Activated naive CD4-positive, alpha-beta T cell treated with anti-CD3 and anti-CD28 coated beads, Interleukin-2, amount 50 U/mL, for 16 hours (primary cell): ENCODE results near the gene CDC42BPG.

Experiments
- DNase-seq: peaks from one replicate; pipeline ENCODE4 v3.0.0-alpha.2; 2020

CDC42BPG gene

GRCh38 chr11:64803158-64803845, 41.2 kb downstream of the CDC42BPG start, which contains the start of gene MAP4K2:
Gene MAP4K2, minus strand, starts transcription at chr11:64803214. Its CDS starts 65 bp downstream, at chr11:64803149.
- DNase-seq: peak; percentile 91

- DNase-seq: peak; percentile 44
Measured at GRCh38 chr11:64802370-64803157, 41.9 kb downstream of the CDC42BPG start.

DNA sequence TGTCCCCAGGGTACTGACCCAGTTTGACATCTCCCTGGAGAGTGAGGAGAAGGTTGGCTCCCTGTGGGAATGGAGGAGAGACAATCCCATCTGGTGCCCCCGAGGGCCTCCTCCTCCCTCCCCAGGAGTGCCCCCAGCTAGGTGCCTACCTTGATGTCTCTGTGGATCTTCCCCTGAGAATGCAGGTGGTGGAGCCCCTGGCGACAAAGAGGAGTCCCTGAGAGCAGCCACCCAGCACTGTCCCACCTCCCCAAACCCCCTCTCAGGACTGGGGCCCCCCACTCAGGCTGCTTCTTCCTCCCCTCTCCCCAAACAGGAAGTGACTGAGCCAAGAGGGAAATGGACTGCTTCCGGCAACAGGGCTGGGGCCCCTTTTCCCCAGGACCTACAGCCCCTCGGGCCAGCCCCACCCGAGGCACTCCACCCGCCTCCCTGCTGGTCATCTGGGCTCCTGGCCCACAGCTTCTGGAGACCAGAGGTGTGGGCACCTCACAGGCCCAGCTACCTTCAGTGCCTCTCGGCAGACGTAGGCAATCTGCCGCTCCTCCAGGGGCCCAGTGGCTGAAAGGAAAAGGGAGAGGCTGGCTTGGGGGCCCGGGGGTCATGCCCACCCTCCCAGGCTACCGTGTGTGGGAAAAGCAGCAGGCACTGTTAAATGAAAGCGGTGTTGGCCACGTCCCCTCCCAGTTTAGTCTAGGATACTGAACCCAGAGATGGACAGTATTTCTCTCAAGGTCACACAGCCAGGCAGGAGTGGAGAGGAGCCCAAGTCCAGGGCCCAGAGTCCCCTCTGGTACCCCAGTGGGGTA, 42.7 kb downstream of the CDC42BPG start:
- no peak for DNase-seq

DNA sequence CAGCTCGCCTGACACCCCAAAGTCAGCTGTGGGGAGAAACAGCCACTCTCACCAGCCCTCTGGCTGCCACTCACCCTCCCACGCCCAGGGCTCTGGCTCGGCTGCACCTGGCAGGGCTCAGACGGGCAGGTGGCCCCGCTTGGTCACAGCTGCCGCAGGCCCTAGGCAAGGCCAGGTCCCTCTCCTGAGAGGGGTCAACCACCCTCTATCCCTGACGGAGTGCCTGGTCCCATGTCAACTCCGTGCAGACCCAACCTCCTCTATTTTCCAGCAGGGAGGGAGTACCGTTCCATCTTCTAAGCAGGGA, 43.3 kb downstream of the CDC42BPG start:
- DNase-seq: no peak

- DNase-seq: no peak
Measured at GRCh38 chr11:64800303-64801157, 43.9 kb downstream of the CDC42BPG start.

DNA sequence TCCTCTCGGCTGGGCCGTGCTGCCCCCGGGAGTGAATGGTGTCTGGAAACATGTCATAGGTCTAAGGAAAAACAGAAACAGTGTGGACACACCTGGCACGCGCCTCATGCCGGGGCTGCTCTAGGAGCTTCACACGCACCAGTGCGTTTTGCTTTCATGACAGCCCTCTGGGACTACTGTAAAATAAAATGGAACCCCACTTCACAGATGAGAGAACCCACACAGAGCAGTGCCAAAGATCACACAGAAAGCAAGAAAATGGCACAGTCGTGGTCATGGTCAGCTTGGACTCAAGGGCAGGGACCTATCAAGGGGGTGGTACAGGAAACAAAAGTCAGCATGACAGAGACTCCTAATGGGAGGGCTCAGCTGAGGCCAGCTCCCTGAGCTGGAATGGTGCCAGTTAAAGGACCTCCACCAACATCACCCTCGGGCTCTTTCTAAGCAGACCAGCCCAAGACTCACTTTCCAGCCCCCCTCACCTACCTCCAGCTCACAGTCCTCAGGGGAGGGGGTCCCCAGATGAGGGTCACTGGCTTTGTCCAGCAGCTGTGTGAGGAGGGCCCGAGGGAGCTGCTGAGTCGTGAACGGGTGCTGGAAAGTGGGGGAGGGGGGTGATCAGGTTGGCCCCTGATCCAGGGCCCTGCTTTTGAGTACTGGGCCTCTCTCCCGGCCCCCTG, 44.7 kb downstream of the CDC42BPG start:
- DNase-seq: no peak

DNA sequence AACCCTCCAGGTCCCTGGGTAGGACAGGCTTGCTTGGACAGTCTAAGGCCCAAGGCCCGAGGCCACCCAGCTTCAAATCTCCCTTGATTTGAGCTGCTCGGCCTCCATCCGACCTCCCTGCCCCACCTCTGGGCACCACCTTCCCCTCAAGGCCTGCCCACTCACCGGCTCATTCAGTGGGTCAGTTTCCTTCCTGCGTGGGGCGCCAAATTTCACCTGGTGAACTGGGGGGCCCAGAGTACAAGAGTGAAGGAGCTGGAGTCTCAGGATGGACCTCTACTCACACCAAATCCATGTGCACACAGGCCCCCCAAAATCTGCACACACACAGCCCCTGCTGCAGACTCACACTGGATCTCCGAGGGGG, 45.2 kb downstream of the CDC42BPG start:
- DNase-seq: no peak

- DNase-seq: no peak
Measured at GRCh38 chr11:64796757-64797541, 47.5 kb downstream of the CDC42BPG start.

- no peak for DNase-seq
Measured at GRCh38 chr11:64796047-64796756, 48.3 kb downstream of the CDC42BPG start.

GRCh38 chr11:64794526-64794925, 49.9 kb downstream of the CDC42BPG start:
- no peak for DNase-seq

DNA sequence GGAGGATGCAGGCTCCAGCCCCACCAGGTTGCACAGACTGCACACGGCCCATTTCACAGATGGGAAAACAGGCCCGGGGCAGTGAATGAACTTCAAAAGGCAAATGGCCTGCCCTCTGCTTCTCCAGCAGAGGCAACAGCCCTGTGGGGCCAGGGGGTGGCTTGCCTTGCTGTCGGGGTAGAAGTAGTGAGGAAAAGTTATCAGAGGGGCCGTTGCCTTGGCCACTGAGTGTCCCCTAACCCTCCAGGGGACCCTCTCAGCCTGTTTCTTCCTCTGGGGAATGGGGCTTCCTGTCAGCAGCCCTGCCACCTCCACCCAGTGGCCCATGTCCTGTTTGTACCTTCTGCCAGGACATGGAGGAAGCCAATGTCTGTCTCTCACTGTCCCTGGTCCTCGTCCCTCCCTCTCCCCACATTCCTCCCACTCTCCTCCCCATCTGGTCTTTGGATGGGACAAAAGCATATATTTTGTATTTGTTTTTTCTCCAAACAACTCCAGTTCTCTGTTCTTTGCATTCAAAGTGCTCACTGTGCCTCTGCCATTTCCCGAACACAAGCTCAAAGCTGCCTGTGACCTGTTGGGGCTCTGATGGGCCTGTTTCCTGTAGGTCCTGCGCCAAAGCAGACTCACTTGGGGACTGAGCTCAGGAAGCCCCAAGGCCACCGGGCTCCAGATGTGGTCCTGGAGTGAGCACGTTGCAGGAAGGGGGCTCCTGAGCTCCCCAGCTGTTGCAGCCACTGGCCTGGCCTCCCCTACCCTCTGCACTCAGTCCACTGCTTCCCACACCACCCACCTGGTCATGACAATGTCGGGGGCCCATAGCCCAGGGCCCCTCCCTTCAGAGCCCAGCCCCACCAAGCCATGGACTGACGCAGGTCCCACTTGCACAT, 50.9 kb downstream of the CDC42BPG start:
- no peak for DNase-seq

GRCh38 chr11:64792482-64792881, 52.0 kb downstream of the CDC42BPG start:
- DNase-seq: no peak

DNA sequence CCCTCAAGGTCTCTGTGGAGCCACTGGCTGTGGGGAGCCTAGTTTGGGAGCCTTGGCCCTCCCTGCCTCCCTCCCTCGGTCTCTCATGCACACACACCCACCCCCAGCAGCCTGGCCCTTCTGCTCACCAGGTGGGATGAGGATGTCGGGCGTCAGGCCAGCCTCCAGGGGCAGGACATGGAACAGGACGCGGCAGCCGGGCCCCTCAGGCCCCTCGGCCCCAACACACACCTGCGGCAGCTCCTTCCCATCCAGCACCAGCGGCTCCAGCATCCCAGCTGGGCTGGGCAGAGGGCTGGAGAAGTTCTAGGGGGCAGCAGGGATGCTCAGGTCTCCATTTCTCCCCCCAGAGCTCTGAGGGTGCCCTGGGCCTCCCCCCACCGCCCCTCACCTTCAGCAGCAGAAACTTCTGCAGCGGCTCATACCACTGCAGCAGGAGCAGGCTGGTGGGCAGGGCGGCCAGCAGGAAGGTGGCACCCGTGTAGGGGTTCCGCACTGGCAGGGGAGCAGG, 52.6 kb downstream of the CDC42BPG start:
- DNase-seq: no peak

- DNase-seq: no peak
Measured at GRCh38 chr11:64790205-64791095, 54.0 kb downstream of the CDC42BPG start.

DNA sequence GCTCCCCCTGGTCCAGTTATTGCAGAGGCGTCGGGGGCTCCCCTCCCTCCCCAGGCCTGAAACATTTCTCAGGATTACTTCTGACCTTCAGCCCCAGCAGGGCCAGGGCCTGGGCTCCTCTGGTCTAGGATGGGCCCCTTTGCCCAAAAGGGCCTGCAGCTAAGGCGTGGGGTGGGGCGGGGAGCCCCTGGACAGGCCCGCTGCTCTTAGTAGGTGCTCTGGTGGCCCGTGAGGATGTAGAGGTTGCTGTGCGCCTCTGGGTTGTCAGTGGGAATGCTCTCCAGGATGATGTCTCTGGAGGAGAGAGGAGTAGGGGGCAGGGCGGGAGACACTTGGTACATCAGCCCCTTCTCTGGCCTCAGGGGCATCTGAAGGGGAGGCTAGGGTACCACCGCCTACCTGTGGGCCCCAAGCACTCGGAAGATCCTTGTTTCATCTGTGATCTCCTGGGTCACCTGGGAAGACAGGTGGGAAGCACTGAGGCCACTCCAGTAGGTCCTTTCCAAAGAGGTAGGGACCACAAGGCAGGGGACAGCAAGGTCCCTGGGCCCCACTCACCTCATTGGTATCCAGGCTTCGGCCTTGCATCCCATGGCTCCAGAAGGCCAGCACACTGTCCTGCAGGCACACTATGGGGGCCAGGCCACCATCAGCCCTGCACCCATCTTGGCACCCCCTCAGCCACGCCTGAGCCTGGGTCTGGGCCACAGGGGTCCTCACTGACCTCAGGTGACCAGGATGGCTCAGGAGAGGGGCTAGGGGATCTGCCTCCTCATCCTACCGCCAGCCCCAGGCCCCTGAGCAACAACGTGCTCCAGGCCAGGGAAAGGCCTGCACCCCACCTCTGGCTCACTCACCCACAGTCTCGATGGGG, 54.9 kb downstream of the CDC42BPG start:
- no peak for DNase-seq

- no peak for DNase-seq
Measured at GRCh38 chr11:64788321-64789215, 55.9 kb downstream of the CDC42BPG start.
